Mucosa of descending colon (tissue), 3 donors: ENCODE results near the gene IQGAP2. TPM values are rescaled to one million over a fixed set of nuclear protein-coding genes. Genes with fewer than 3 reads are reported as not detected.

Experiments
- ATAC-seq: fragments of 200-7000 bp; cut with Tn5 transposase; one replicate; pipeline ENCODE4 v1.9.1; 2020; ENCODE audit warnings: mild to moderate bottlenecking, moderate library complexity
- DNase-seq, 3 donors: peaks; one replicate each; pipeline ENCODE4 v3.0.0-alpha.2; 2020
- H3K36me3 ChIP-seq: fragments of 200-600 bp; one replicate; pipeline ENCODE4 v1.8.0; 2021; ENCODE audit warnings: low read depth, mild to moderate bottlenecking
- H3K4me1 ChIP-seq: fragments of 200-600 bp; one replicate; pipeline ENCODE4 v1.8.0; 2021; ENCODE audit warnings: low read depth, mild to moderate bottlenecking
- H3K4me3 ChIP-seq: fragments of 200-600 bp; one replicate; pipeline ENCODE4 v1.8.0; 2021; ENCODE audit warnings: mild to moderate bottlenecking
- H3K9me3 ChIP-seq: fragments of 200-600 bp; one replicate; pipeline ENCODE4 v1.8.0; 2021; ENCODE audit warnings: mild to moderate bottlenecking
- intact Hi-C, 2 donors: fragments of 100-400 bp; cut with DNase I in 1 of 2; cut with micrococcal nuclease in 1 of 2; formaldehyde crosslinking; loops; one replicate each; pipeline versions ENCODE4 v1.11.0 to v1.11.1; 2022; cut with DNase I, micrococcal nuclease
- total RNA-seq, 3 donors: library from RNA; stranded (reverse); fragmentation: NEBNext Ultra II Directional in 2 of 3; extraction: Animal tissue kit (Norgen Biotek cat#: 25700) in 2 of 3; gene quantifications; one replicate each; pipeline versions ENCODE4 v1.2.1 to v1.2.4, GENCODE V29; 2021 to 2023
- TF ChIP-seq, protein P1 (sequence below): fragments of 200-600 bp; IDR thresholded peaks from one replicate; pipeline ENCODE4 v1.8.0; 2022; ENCODE audit warnings: antibody characterized with exemption, mild to moderate bottlenecking
- donor health status: DM: no; HTN: no; CAD: no; lungs with moderate emphysema.
- donor health status: DM: no; HTN: no; CAD: no.
- donor health status: DM: no; HTN: yes; CAD: no.

IQGAP2 gene
- total RNA-seq, 3 donors from 2014 or later, result 59.7 to 159 (median 84.8) TPM

DNA sequence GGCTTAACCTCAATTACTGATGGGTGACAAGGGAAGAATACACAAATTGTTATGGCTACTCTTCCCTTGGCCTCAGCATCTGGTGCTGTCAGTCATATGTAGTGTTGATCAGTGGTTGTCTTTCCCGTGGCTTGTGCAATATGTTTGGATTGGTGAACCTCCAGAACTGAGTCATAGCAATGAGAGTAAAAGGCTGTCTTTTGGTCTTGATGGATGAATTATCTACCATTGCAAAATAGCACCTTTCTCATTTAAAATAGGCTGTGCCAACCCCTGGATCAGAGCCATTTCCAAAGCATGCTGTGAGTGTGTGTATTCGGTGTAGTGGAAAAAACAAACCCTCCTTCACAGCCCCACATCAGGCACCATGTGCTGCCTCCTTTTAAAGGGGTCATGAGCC lies 298.2 kb downstream of the IQGAP2 start:
- H3K9me3 ChIP-seq, result no peaks in the 10 kb centered on the region
- ATAC-seq (no peak), DNase-seq (no peak)
- no peak overlapping the region for H3K4me3 ChIP-seq
- no peaks in the 10 kb centered on the region for H3K4me1 ChIP-seq
- H3K36me3 ChIP-seq, result no peaks in the 10 kb centered on the region
- TF ChIP-seq, protein P1, sequence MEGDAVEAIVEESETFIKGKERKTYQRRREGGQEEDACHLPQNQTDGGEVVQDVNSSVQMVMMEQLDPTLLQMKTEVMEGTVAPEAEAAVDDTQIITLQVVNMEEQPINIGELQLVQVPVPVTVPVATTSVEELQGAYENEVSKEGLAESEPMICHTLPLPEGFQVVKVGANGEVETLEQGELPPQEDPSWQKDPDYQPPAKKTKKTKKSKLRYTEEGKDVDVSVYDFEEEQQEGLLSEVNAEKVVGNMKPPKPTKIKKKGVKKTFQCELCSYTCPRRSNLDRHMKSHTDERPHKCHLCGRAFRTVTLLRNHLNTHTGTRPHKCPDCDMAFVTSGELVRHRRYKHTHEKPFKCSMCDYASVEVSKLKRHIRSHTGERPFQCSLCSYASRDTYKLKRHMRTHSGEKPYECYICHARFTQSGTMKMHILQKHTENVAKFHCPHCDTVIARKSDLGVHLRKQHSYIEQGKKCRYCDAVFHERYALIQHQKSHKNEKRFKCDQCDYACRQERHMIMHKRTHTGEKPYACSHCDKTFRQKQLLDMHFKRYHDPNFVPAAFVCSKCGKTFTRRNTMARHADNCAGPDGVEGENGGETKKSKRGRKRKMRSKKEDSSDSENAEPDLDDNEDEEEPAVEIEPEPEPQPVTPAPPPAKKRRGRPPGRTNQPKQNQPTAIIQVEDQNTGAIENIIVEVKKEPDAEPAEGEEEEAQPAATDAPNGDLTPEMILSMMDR, result no peak
- intact Hi-C loops, result no loop called here

DNA sequence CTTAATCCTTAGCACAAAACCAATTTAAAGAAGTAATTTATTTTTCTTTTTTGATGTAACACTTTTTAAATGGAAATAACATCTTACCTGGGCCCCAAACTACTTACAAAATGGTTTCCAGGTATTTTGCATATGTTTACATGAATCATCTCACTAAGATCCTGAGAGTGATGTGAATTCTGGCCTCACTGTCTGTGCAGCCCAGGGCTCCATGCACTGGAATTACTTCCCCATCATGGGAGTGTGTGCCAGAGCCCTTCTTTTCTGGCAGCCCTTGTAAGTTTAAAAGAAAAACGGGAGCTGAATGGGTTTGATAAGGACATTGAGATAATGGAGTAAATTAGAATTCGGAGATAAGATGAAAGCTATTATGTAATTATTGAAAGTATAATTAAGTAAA lies 300.6 kb downstream of the IQGAP2 start:
- DNase-seq (no peak), ATAC-seq (no peak)
- Histone ChIP-seq H3K4me1 (no peaks in the 10 kb centered on the region), H3K36me3 (no peaks in the 10 kb centered on the region), H3K9me3 (no peaks in the 10 kb centered on the region), H3K4me3 (no peak overlapping the region)
- intact Hi-C loops, result no loop called here
- TF ChIP-seq, protein P1, result no peak

DNA sequence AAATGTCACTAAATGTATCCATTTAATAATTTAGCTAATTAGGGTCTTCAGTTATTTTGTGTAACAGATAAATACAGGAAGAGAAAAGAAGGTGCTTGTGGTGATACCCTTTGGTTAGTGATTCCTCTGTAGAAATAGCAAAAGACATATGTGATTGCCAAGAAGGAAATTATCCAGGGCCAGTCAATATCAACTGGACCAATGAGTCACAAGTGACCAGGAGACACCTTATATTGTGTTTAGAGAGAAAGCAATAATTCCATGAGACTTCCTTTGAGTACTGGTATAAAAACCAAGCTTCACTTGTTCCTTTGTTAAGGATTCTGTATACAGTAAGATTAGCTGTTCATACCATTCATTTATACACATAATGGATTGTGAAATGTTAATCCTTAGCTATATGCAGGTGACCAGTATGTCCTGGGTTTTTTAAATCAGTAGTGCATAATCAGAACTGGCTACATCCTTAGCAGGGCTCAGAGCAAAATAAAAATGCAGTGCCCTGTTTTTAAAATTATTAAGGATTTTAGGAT lies 301.1 kb downstream of the IQGAP2 start:
- intact Hi-C loops, result no loop called here
- DNase-seq (no peak), ATAC-seq (peak; percentile 44)
- Histone ChIP-seq H3K36me3 (no peaks in the 10 kb centered on the region), H3K9me3 (no peaks in the 10 kb centered on the region), H3K4me3 (no peak overlapping the region), H3K4me1 (no peaks in the 10 kb centered on the region)
- TF ChIP-seq, protein P1, result no peak

DNA sequence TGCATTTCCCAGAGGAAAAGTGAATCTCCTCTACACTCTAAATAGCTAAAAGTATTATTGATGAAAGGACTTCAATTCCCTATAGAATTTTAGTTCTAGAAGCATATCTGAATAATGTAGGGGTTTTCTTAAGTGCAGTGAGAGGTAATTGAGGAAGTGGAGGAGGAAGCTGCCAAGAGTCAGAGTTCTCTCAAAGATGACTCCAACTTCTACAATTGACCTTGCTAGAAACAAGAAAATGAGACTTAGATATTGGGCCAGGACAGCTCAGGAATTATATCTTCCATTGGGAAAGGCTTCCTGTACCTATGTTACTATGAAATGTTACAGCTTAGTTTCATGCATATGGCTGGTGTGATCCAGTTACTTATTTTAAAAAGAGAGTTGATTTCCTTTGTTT lies 302.5 kb downstream of the IQGAP2 start:
- intact Hi-C loops, result no loop called here
- peak; percentile 34 for ATAC-seq
- H3K36me3 ChIP-seq, result no peaks in the 10 kb centered on the region
- no peak overlapping the region for H3K4me3 ChIP-seq
- H3K4me1 ChIP-seq, result no peaks in the 10 kb centered on the region
- no peak for DNase-seq
- H3K9me3 ChIP-seq, result no peaks in the 10 kb centered on the region
- TF ChIP-seq, protein P1, result no peak

DNA sequence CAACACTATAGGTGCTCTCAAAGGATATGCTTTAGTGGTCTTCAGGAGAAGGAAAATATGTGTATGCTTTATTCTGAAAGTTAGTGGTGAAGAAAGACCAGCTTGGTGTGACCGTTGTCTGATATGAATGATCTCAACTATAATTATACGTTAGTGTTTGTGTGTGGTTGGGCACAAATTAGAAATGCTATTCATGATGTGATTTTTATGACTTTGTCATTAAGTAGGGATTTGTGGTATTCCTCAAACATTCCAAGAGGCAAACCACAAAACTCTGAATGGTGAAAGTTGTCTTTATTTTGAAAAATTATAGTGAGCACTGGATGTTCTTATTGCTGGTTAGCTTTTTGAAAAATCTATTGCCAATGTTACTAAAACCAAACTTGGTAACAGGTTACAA lies 306.7 kb downstream of the IQGAP2 start:
- no peaks in the 10 kb centered on the region for H3K36me3 ChIP-seq
- TF ChIP-seq, protein P1, result no peak
- intact Hi-C loops, result no loop called here
- no peaks in the 10 kb centered on the region for H3K9me3 ChIP-seq
- no peak overlapping the region for H3K4me3 ChIP-seq
- no peaks in the 10 kb centered on the region for H3K4me1 ChIP-seq
- ATAC-seq, result no peak
- no peak for DNase-seq

DNA sequence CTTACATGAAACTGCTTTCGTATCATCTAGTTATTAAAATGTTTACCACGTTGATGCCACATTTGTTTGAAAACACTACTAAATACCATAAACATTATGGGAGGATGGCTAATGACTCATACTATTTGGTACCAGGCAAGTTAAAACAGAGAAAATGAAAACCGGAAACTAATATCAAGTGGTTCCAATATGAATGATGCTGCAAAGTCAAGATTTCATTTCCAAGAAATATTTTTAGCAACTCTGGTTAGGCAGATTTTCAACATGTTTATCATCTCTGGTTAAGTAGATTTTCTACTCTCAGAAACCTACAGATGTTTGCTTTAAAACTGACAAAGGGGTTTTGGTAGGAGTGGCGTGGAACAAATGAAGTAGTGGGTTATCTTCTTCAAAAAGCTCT lies 307.9 kb downstream of the IQGAP2 start:
- TF ChIP-seq, protein P1, result no peak
- DNase-seq (no peak), ATAC-seq (no peak)
- Histone ChIP-seq H3K36me3 (no peaks in the 10 kb centered on the region), H3K4me3 (no peak overlapping the region), H3K9me3 (no peaks in the 10 kb centered on the region), H3K4me1 (no peaks in the 10 kb centered on the region)
- intact Hi-C loops, result no loop called here
